Caki2 (cell line): ENCODE measurements around the gene CTAG2. TPM values are rescaled to one million over a fixed set of nuclear protein-coding genes. Genes with fewer than 3 reads are reported as not detected.
"Not testable (repeated sequence)": the region's sequence is repeated elsewhere in the genome, so short reads cannot be mapped to it uniquely, and the experiment has no call there.

Experiments
- DNase-seq: peaks from one replicate; pipeline ENCODE4 v3.0.0-alpha.2; 2015; ENCODE audit warnings: low read depth
- in situ Hi-C: cut with HindIII; loops from 2 replicates; pipeline ENCODE4 v1.10.0; 2016; ENCODE audit warnings: low sequenced_read_pairs, low pct_unique_long_range_greater_than_20kb, mixed read lengths
- total RNA-seq: library from RNA; depleted of rRNA; stranded (reverse); fragments of >200 nt; shearing (Covaris generic); gene quantifications from 2 replicates; pipeline ENCODE4 v1.2.3, GENCODE V29; 2014; ENCODE audit warnings: low replicate concordance

Gene CTAG2
- total RNA-seq, 1 experiment from 2014 or later: not detected

DNA sequence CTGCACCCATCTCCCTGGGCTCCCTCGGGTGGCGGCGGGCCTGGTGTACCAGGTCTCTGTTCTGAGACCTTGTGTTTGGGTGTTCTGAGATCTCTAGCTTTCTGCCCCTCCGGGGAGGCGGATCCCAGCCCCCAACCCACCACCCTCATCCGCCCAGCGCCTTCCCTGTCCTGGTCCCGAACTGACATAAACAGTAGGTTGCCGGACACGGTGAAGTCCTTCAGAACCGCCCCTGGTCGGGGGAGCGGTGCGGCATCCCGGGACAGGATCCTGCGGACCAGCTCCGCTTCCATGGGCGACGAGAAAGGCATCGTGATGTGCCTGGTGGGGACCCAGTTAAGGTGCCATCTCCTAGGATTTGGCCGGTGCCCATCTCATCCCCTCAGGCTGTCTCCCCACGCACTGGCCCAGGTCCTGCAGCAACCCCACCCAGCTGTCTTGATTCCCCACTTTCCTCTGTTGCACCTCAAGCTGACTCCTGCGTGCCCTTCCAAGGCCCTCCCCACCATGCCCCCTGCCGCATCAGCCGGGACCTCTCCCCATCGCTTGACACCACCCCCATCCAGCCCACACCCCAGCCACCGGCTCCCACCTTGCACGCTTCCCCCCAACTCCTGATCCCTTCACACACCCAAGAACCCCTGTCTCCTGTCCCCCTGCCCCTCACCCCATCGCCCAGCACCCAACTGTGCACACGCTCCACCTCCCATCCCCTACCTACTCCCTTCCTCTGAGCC lies 900 bp downstream of the CTAG2 start:
- DNase-seq: no peak
- in situ Hi-C loops: no loop called here

GRCh38 chrX:154650221-154650510 lies 3.2 kb downstream of the CTAG2 start:
- DNase-seq: no peak

DNA sequence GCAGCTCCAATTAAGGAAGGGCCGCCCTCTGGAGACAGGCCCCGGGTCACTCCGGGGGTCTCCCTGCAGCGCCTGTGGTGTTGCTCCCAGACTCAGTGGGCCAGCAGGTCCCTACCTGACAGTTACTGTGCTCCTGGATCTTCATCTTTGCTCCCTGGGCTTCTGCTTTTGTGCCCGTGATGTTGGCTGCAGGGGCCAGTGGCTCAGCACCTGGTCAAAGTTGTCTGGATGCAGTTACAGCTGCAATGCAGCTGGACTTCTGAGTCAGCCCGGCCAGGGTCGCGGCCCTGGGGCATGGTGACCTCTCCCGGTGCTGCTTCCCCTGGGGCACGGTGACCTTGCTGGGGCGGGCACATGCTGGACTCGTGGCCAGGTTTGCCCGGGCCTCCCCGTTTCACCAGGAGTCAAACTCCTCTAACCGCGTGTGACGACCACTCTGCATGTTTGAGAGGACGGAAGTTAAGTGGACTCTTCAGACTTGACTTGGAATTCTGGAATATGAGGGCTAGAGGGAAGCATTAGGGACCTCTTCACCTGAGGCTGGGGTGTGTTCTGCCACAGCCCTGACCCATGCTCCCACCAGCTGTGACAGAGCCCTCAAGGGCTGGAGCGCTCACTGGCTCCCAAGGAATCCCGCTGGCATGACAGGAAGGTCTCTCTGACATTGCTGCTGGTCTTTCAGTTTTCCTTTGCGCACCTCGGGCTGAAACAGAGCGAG lies 3.7 kb downstream of the CTAG2 start:
- in situ Hi-C loops: no loop called here
- no peak for DNase-seq

More at GRCh38 chrX:154650221-154650510, 3.2 kb downstream of the CTAG2 start:
- in situ Hi-C loops: no loop called here

DNA sequence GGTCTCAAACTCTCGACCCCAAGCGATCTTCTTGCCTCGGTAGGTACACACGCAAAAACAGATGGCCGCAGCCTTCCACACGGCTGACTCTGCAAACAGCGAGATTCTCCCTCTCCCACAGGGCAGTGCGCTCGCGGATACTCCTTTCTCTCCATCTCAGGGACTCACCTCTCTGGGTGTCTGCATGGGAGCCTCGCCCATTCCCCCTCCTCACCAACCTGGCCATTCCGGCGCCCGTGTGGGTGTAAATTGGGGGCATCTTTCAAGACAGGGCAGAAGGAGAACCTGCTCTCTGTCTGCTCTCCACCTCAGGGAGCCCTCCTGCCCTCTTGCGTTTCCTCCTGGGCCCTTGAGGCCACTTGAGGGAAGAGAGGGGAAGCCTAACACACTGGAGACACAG lies 4.4 kb downstream of the CTAG2 start:
- no peak for DNase-seq
- in situ Hi-C loops: no loop called here

- in situ Hi-C loops, DNase-seq: not testable (repeated sequence)
These were observed 7.5 kb downstream of the CTAG2 start for GRCh38 chrX:154645745-154646378.

- in situ Hi-C loops, DNase-seq: not testable (repeated sequence)
These were observed 9.7 kb downstream of the CTAG2 start for GRCh38 chrX:154643708-154644107.

DNA sequence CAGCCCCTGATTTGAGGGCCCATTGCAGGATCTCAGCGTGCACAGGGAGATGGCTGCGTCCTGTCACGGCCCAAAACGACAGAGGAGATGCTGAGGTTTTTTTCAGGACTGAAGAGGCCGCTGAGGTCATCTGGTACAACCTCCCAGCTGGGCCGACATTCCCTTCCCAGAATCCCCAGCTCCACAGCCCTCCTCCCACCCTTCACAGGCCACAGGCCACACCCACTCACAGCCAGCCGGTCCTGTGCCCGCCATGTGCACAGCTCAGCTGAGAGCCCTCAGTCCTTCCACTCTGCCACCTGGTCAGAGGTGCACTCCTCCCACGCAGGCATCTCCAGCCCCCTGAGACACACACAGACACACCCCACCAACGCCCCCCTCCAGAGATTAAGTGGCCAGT lies 11.6 kb downstream of the CTAG2 start:
- in situ Hi-C loops, DNase-seq: not testable (repeated sequence)

GRCh38 chrX:154633661-154634060 lies 19.7 kb downstream of the CTAG2 start:
- in situ Hi-C loops: not testable (repeated sequence)

GRCh38 chrX:154630949-154631348 lies 22.4 kb downstream of the CTAG2 start:
- in situ Hi-C loops, DNase-seq: not testable (repeated sequence)

More at GRCh38 chrX:154633661-154634060, 19.7 kb downstream of the CTAG2 start:
- DNase-seq: not testable (repeated sequence)

DNA sequence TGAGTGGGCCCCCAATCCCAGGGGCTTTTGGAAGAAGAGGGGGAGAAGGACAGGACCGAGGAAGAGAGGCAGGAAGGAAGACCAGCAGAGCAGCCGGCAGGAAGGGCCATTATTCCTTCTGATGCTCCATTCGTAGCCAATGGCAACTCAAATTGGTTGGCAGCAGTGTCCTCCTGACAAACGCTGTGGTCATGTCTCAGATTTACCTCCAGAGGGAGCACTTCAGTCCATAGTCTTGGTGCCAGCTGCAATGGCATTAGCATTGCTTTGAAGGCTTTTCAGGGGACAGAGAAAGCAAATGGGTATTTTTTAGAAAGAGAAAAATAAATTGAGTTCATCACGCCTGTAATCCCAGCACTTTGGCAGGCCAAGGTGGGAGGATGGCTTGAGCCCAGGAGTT lies 24.4 kb downstream of the CTAG2 start:
- in situ Hi-C loops, DNase-seq: not testable (repeated sequence)

DNA sequence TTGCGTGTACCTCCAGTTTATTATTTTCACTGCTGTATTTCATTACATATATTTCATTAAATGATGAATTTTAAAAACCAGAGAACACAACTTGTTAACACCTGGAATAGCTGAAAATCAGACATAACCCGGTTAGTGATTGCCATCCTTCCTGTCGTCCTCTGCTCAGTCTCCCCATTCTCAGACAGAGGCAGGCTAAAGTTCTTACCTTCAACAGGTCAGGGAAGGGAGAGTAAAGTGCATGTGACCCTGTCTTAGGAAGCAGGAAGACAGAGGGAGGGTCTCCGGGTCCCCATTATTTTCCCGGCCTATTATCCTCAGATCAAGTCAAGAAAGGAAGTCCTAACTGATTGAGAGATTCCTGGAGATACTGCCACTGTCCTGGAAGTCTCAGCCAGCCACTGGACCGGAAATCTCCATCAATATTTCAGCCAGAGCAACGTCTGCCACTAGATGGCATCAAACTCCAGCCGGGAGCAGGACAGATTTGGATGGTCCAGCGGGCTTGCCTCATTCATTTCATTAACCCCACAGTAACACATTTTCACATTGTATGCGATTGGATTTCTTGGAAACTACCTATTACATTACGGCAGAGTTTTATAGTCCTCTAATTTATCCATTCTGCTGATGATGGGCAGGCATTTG lies 32.5 kb downstream of the CTAG2 start:
- in situ Hi-C loops, DNase-seq: not testable (repeated sequence)

GRCh38 chrX:154619182-154619581 lies 34.2 kb downstream of the CTAG2 start, which contains the start of gene CTAG1B:
CTAG1B (minus strand) TSS chrX:154619282; CDS start chrX:154619218, 64 bp downstream.
- DNase-seq, in situ Hi-C loops: not testable (repeated sequence)

DNA sequence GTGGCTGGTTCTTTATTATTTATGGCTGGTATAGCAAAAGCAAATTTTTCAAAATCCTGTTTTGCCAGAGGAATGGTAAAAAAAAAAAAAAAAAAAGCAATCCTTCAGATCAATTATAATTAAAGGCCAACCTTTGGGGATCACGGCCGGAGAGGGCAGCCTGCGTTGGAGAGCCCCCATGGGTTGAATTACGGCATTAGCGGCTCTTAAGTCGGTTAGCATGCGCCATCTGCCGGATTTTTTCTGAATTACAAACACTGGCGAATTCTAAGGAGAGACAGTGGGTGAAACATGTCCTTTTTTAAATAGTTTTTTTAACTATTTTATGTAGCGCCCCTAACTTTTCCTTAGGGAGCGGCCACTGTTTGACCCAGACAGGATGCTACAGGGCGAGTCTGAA lies 39.8 kb downstream of the CTAG2 start:
- in situ Hi-C loops, DNase-seq: not testable (repeated sequence)

DNA sequence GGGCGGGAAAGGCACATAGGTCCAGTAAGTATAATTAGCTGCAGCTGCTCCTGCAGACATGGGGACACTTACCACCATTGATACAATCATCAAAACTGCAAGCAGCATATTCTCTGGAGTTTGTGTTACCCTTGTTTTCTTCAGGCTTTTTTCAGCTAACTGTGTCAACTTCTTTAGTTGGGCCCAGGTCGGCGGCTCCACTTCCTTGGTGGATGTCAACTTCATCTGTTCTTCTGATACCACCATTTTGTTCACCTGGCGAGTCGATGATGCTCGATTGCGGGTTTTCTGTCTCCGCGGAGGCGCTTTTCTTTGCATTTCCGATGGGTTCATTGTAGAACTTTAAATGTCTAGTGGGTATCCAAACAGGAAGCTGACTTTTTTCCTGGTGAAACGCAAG lies 42.2 kb downstream of the CTAG2 start:
- DNase-seq, in situ Hi-C loops: not testable (repeated sequence)

DNA sequence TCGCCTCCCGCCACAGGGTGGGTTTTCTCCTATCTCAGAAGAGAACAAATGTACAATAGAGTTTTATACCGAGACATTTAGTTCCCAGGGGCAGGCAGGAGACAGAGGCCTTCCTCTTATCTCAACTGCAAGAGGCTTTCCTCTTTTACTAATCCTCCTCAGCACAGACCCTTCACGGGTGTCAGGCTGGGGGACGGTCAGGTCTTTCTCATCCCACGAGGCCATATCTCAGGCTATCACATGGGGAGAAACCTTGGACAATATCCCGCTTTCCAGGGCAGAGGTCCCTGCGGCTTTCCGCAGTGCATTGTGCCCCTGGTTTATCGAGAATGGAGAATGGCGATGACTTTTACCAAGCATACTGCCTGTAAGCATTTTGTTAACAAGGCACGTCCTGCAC lies 44.6 kb downstream of the CTAG2 start:
- DNase-seq, in situ Hi-C loops: not testable (repeated sequence)

DNA sequence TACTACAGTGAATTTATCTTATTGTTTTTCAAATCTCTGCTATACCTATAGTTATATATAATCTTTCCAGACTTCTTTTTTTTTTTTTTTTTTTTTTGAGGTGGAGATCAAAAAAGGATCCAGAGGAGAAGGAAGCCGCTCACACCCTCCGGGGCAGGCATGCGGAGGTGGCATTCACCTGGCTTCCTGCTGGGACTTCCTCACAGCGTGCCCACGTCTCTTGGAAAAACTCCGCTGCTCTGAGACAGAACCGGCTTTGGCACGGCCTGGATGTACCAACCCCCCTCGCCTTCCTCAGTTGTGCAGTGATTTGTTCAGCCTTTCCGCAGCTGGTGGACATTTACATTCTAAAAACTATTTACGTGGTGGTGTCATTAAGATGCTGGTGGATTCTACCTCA lies 45.4 kb downstream of the CTAG2 start:
- in situ Hi-C loops, DNase-seq: not testable (repeated sequence)

DNA sequence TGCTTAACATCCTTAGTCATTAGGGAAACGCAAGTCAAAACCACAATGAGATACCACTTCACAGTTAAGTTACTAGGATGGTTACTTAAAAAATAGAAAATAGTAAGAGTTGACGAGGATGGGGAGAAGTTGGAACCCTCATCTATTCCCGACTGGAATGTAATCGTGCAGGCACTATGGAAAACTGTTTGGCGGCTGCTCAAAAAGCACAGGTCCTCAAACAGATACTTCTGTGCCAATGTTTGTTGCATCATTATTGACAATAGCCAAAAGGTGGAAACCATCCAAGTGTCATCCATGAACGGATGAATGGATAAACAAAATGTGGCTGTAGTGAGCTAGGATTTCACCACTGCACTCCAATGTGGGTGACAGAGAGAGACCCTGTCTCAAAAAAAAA lies 46.0 kb downstream of the CTAG2 start:
- in situ Hi-C loops: no loop called here
- DNase-seq: no peak

GRCh38 chrX:154605566-154605965 lies 47.8 kb downstream of the CTAG2 start:
- in situ Hi-C loops: no loop called here

More at GRCh38 chrX:154605566-154605965, 47.8 kb downstream of the CTAG2 start:
- DNase-seq: no peak
